Osteocyte (in vitro differentiated cells): ENCODE measurements around the gene C1QTNF12. TPM values are rescaled to one million over a fixed set of nuclear protein-coding genes. Genes with fewer than 3 reads are reported as not detected.
A peak's percentile ranks its signal among the peaks of the same experiment; 100 is the strongest.

ENCODE experiments used
- DNase-seq: peaks from one replicate; pipeline ENCODE4 v3.0.0; 2021; ENCODE audit warnings: mixed read lengths; ENCODE audit not compliant: unreplicated experiment; ENCODE audit errors: extremely low spot score
- H3K27ac Mint-ChIP-seq: one replicate; pipeline ENCODE4 v1.8.0; 2021; ENCODE audit warnings: mild to moderate bottlenecking, mixed read lengths; ENCODE audit not compliant: unreplicated experiment
- H3K27me3 Mint-ChIP-seq: one replicate; pipeline ENCODE4 v1.8.0; 2021; ENCODE audit warnings: mixed read lengths; ENCODE audit not compliant: unreplicated experiment
- H3K36me3 Mint-ChIP-seq: one replicate; pipeline ENCODE4 v1.8.0; 2021; ENCODE audit warnings: mixed read lengths; ENCODE audit not compliant: unreplicated experiment
- H3K4me1 Mint-ChIP-seq: one replicate; pipeline ENCODE4 v1.8.0; 2021; ENCODE audit warnings: mixed read lengths; ENCODE audit not compliant: unreplicated experiment
- H3K4me3 Mint-ChIP-seq: one replicate; pipeline ENCODE4 v1.8.0; 2021; ENCODE audit warnings: mild to moderate bottlenecking, moderate library complexity, mixed read lengths; ENCODE audit not compliant: unreplicated experiment
- H3K9me3 Mint-ChIP-seq: one replicate; pipeline ENCODE4 v1.8.0; 2021; ENCODE audit warnings: mixed read lengths; ENCODE audit not compliant: unreplicated experiment
- CTCF ChIP-seq: fragments of 200-600 bp; sonication (generic); IDR thresholded peaks from 2 replicates; pipeline ENCODE4 v1.5.0; 2021; ENCODE audit warnings: antibody characterized with exemption, mild to moderate bottlenecking, moderate library complexity
- total RNA-seq: library from RNA; stranded (reverse); gene quantifications from 2 replicates; pipeline ENCODE4 v1.2.1, GENCODE V29; 2021

Gene C1QTNF12
- total RNA-seq, 1 donor from 2014 or later: 3.6 TPM

- no peaks in the 10 kb centered on the region for H3K9me3 Mint-ChIP-seq
- H3K27me3 Mint-ChIP-seq: no peaks in the 10 kb centered on the region
- no peak for TF ChIP-seq CTCF
- peaks cover 19% of the 10 kb centered on the region for H3K4me1 Mint-ChIP-seq
- DNase-seq: no peak
- no peak overlapping the region for H3K4me3 Mint-ChIP-seq
- H3K36me3 Mint-ChIP-seq: peaks cover 17% of the 10 kb centered on the region
- H3K27ac Mint-ChIP-seq: peak overlapping the region; percentile 14
Observed at GRCh38 chr1:1217621-1218523, 28.6 kb downstream of the C1QTNF12 start.

- no peaks in the 10 kb centered on the region for H3K27me3 Mint-ChIP-seq
- peaks cover 14% of the 10 kb centered on the region for H3K36me3 Mint-ChIP-seq
- peaks cover 19% of the 10 kb centered on the region for H3K4me1 Mint-ChIP-seq
- no peak overlapping the region for H3K27ac Mint-ChIP-seq
- no peak for TF ChIP-seq CTCF
- no peaks in the 10 kb centered on the region for H3K9me3 Mint-ChIP-seq
- no peak for DNase-seq
- H3K4me3 Mint-ChIP-seq: no peak overlapping the region
Observed at GRCh38 chr1:1216770-1217620, 29.5 kb downstream of the C1QTNF12 start.

GRCh38 chr1:1215881-1216605 is 30.5 kb downstream of the C1QTNF12 start:
- DNase-seq: no peak
- Mint-ChIP-seq H3K4me3 (no peak overlapping the region), H3K9me3 (no peaks in the 10 kb centered on the region), H3K27me3 (no peaks in the 10 kb centered on the region), H3K36me3 (peaks cover 10% of the 10 kb centered on the region), H3K27ac (no peak overlapping the region), H3K4me1 (peaks cover 19% of the 10 kb centered on the region)
- no peak for TF ChIP-seq CTCF

- H3K27me3 Mint-ChIP-seq: no peaks in the 10 kb centered on the region
- no peak for TF ChIP-seq CTCF
- H3K4me1 Mint-ChIP-seq: peaks cover 22% of the 10 kb centered on the region
- no peak overlapping the region for H3K4me3 Mint-ChIP-seq
- DNase-seq: no peak
- peaks cover 6% of the 10 kb centered on the region for H3K36me3 Mint-ChIP-seq
- no peak overlapping the region for H3K27ac Mint-ChIP-seq
- no peaks in the 10 kb centered on the region for H3K9me3 Mint-ChIP-seq
Observed at GRCh38 chr1:1215080-1215676, 31.3 kb downstream of the C1QTNF12 start.
